K562 (cell line): ENCODE results near the gene OR10H2. TPM values are rescaled to one million over a fixed set of nuclear protein-coding genes. Genes with fewer than 3 reads are reported as not detected.

Experiments used
- ATAC-seq: fragments of 200-7000 bp; cut with Tn5 transposase; 3 replicates; pipeline ENCODE4 v1.9.1; 2020; ENCODE audit warnings: moderate library complexity
- BruUV-seq: library from RNA; stranded (reverse); fragments of 400-500 nt; replicated peaks from 2 replicates; lab custom pipeline; 2021; lab: Mats Ljungman, UMichigan
- CTCF ChIA-PET: fragments of 300-600 bp; formaldehyde crosslinking; extraction: SDS; loops from one replicate; lab custom pipeline; 2021; ENCODE audit warnings: low intra/inter-chr PET ratio; lab: Yijun Ruan, JAX
- POLR2A ChIA-PET: fragments of 300-600, 350-650 bp; sonication (Branson Sonifier 250); formaldehyde crosslinking; extraction: SDS; loops from one replicate; lab custom pipeline; 2021; ENCODE audit warnings: antibody characterized with exemption, inconsistent platforms; lab: Yijun Ruan, JAX
- DNase-seq, 4 experiments: peaks; one replicate each; pipeline versions ENCODE4 v3.0.0 to v3.0.0-alpha.2; 2011 to 2018; ENCODE audit warnings: low spot score in 3 of 4, mixed read lengths in 3 of 4; ENCODE audit errors: extremely low read depth in 1 of 4
- FAIRE-seq: peaks from 2 replicates; lab custom pipeline; 2011; peaks lifted over from hg19 to GRCh38; lab: Jason Lieb, UNC
- H2AFZ ChIP-seq: 2 replicates; pipeline ENCODE4 v1.6.0; 2011; ENCODE audit warnings: low read depth, low read length, control low read depth, inconsistent platforms
- H3K27ac ChIP-seq: fragments of 200-600 bp; 3 replicates; pipeline ENCODE4 v1.8.0; 2011; ENCODE audit warnings: low read depth, mild to moderate bottlenecking, control low read depth, inconsistent platforms, low read length, moderate library complexity, mixed read lengths; ENCODE audit errors: extremely low read depth
- H3K27me3 ChIP-seq, 2 experiments: fragments of 300-600 bp in 1 of 2; 2 replicates in 1 of 2; 3 replicates in 1 of 2; pipeline versions ENCODE4 v1.6.0 to v1.8.0; 2011; ENCODE audit warnings: inconsistent platforms in 2 of 2, low read length in 2 of 2, mild to moderate bottlenecking in 1 of 2, mixed read lengths in 1 of 2, moderate library complexity in 1 of 2; ENCODE audit not compliant: control insufficient read depth in 2 of 2, insufficient read depth in 2 of 2
- H3K36me3 ChIP-seq: fragments of 300-600 bp; 3 replicates; pipeline ENCODE4 v1.8.0; 2011; ENCODE audit warnings: mild to moderate bottlenecking, low read length, inconsistent platforms; ENCODE audit not compliant: control insufficient read depth, insufficient read depth
- H3K4me1 ChIP-seq, 2 experiments: fragments of 200-600 bp in 1 of 2; replicated peaks in 1 of 2; 2 replicates in 1 of 2; 3 replicates in 1 of 2; pipeline versions ENCODE4 v1.5.1 to v1.8.0; 2011; ENCODE audit warnings: inconsistent platforms in 2 of 2, low read length in 2 of 2, mild to moderate bottlenecking in 1 of 2, mixed read lengths in 1 of 2, moderate library complexity in 1 of 2; ENCODE audit not compliant: control insufficient read depth in 2 of 2, insufficient read depth in 2 of 2
- H3K4me2 ChIP-seq: 2 replicates; pipeline ENCODE4 v1.6.1; 2011; ENCODE audit warnings: low read length, control low read depth, inconsistent platforms, mixed read lengths; ENCODE audit not compliant: insufficient read depth
- H3K4me3 ChIP-seq: fragments of 200-600 bp; sonication (generic), shearing (Covaris generic); 2 replicates; pipeline ENCODE4 v1.5.1; 2016; ENCODE audit warnings: control low read depth, inconsistent platforms
- H3K79me2 ChIP-seq: fragments of 200-600 bp; 3 replicates; pipeline ENCODE4 v1.8.0; 2011; ENCODE audit warnings: low read length, inconsistent platforms; ENCODE audit not compliant: control insufficient read depth, insufficient read depth
- H3K9ac ChIP-seq, 2 experiments: 2 replicates each; pipeline versions ENCODE4 v1.6.0 to v1.6.1; 2011; ENCODE audit warnings: low read depth in 2 of 2, low read length in 2 of 2, control low read depth in 1 of 2, inconsistent platforms in 1 of 2, mild to moderate bottlenecking in 1 of 2, mixed read lengths in 1 of 2; ENCODE audit not compliant: insufficient read depth in 1 of 2
- H3K9me1 ChIP-seq: one replicate; pipeline ENCODE4 v1.6.0; 2011; ENCODE audit warnings: inconsistent platforms, mild to moderate bottlenecking, low read length, moderate library complexity; ENCODE audit not compliant: control insufficient read depth, insufficient read depth
- H3K9me3 ChIP-seq: replicated peaks from 2 replicates; pipeline ENCODE4 v1.5.1; 2011; ENCODE audit warnings: low read depth, low read length, inconsistent platforms; ENCODE audit not compliant: control insufficient read depth, insufficient read depth
- H4K20me1 ChIP-seq: replicated peaks from 2 replicates; pipeline ENCODE4 v1.6.1; 2011; ENCODE audit warnings: low read length, inconsistent platforms, mixed read lengths; ENCODE audit not compliant: control insufficient read depth, insufficient read depth
- ARID3B ChIP-seq: fragments of 250-450 bp; sonication (Bioruptor Pico); IDR thresholded peaks from 2 replicates; pipeline ENCODE4 v1.4.0; 2020; ENCODE audit warnings: borderline replicate concordance
- CEBPZ ChIP-seq: fragments of 150-350 bp; IDR thresholded peaks from 2 replicates; pipeline ENCODE4 v1.6.1; 2014; ENCODE audit warnings: low read depth, mild to moderate bottlenecking, low read length, borderline replicate concordance
- ELF4 ChIP-seq: fragments of 450-650 bp; formaldehyde crosslinking; IDR thresholded peaks from 2 replicates; pipeline ENCODE4 v1.4.0; 2022; ENCODE audit warnings: missing genetic modification characterization
- ETS2 ChIP-seq: IDR thresholded peaks from 2 replicates; pipeline ENCODE4 v1.6.1; 2016; ENCODE audit warnings: borderline replicate concordance, missing genetic modification characterization, mild to moderate bottlenecking, moderate library complexity, missing compliant biosample characterization; ENCODE audit not compliant: poor library complexity, severe bottlenecking
- HNRNPUL1 ChIP-seq: fragments of 200-400 bp; formaldehyde crosslinking; IDR thresholded peaks from 2 replicates; pipeline ENCODE4 v1.6.1; 2017; ENCODE audit warnings: low read length
- KAT8 ChIP-seq: fragments of 450-650 bp; IDR thresholded peaks from 2 replicates; pipeline ENCODE4 v1.6.1; 2016; ENCODE audit warnings: low read depth, mild to moderate bottlenecking
- MIER1 ChIP-seq: fragments of 450-650 bp; IDR thresholded peaks from 2 replicates; pipeline ENCODE4 v1.6.1; 2016; ENCODE audit warnings: antibody characterized with exemption, mild to moderate bottlenecking, low read depth
- SAFB2 ChIP-seq: fragments of 200-400 bp; formaldehyde crosslinking; IDR thresholded peaks from 2 replicates; pipeline ENCODE4 v1.6.1; 2018; ENCODE audit warnings: borderline replicate concordance, low read length, low read depth, moderate library complexity; ENCODE audit not compliant: severe bottlenecking
- SMARCB1 ChIP-seq: IDR thresholded peaks from 2 replicates; pipeline ENCODE4 v1.6.1; 2011; ENCODE audit warnings: improper control_type of control experiment, low read depth; ENCODE audit not compliant: insufficient read length
- ZBTB11 ChIP-seq, 3 experiments: fragments of 200-800 bp in 1 of 3; fragments of 250-450 bp in 1 of 3; fragments of 450-650 bp in 1 of 3; sonication (Bioruptor Pico) in 1 of 3; sonication (Bioruptor generic) in 1 of 3; formaldehyde crosslinking in 1 of 3; IDR thresholded peaks; 2 replicates each; pipeline versions ENCODE4 v1.6.1 to v1.8.0; 2016 to 2022; ENCODE audit warnings: mild to moderate bottlenecking in 2 of 3, missing genetic modification characterization in 2 of 3, missing compliant biosample characterization in 1 of 3, moderate library complexity in 1 of 3
- ZNF134 ChIP-seq: fragments of 250-450 bp; sonication (Bioruptor Pico); conservative IDR thresholded peaks from 2 replicates; pipeline ENCODE4 v1.4.0; 2020
- ZNF175 ChIP-seq: fragments of 200-800 bp; sonication (Bioruptor generic); IDR thresholded peaks from 2 replicates; pipeline ENCODE4 v1.6.1; 2016; ENCODE audit warnings: low read depth, mild to moderate bottlenecking, missing genetic modification characterization, missing compliant biosample characterization
- ZNF717 ChIP-seq: fragments of 250-450 bp; sonication (Bioruptor Pico); IDR thresholded peaks from 2 replicates; pipeline ENCODE4 v1.5.0; 2021
- WGBS: fragments of 100-300 bp; shearing (Covaris generic); methylation state at CpG from one replicate; pipeline ENCODE4 v1.1.6; 2016; ENCODE audit warnings: low coverage, mixed read lengths; ENCODE audit not compliant: insufficient coverage; ENCODE audit errors: missing lambda C conversion rate; 5-methylcytosine and 5-hydroxymethylcytosine counted together
- in situ Hi-C: fragments of 300-500 bp; cut with MboI; formaldehyde crosslinking; loops from 4 replicates; pipeline ENCODE4 v1.15.0; 2018; ENCODE audit warnings: inconsistent platforms, mixed read lengths
- intact Hi-C: fragments of 100-400 bp; cut with micrococcal nuclease; formaldehyde crosslinking; loops from 2 replicates; pipeline ENCODE4 v1.14.2; 2022
- polyA plus RNA-seq, 8 experiments: library from polyadenylated mRNA; depleted of rRNA in 4 of 8; stranded (reverse) in 5 of 8; unstranded in 3 of 8; fragments of >200 nt; fragmentation: Nextera tagmentation in 2 of 8; fragmentation: Illumina TruSeq in 1 of 8; extraction: Ambion mirVana in 2 of 8; extraction: Trizol in 1 of 8; gene quantifications; 2 replicates each; pipeline versions ENCODE4 v1.2.1 to v1.2.3, GENCODE V29; 2011 to 2014; ENCODE audit warnings: inconsistent platforms in 1 of 8, missing spikeins in 1 of 8
- total RNA-seq, 7 experiments: library from RNA; depleted of rRNA in 6 of 7; stranded (reverse); fragments of >200 nt in 6 of 7; fragmentation: Illumina TruSeq in 2 of 7; extraction: Trizol in 2 of 7; gene quantifications; 2 replicates each; pipeline versions ENCODE4 v1.2.1 to v1.2.3, GENCODE V29; 2011 to 2021; ENCODE audit warnings: low replicate concordance in 1 of 7

OR10H2 gene
- total and polyA plus RNA-seq, 9 of the 15 experiments (the other 6 are each of a cell fraction or from before 2014, with no cell fraction given), result not detected

- TF ChIP-seq SAFB2 (no peak), ETS2 (tag) (no peak), ELF4 (no peak), CEBPZ (no peak), KAT8 (no peak), ARID3B (CRISPR knock-in tag) (no peak), HNRNPUL1 (no peak), ZNF175 (CRISPR knock-in tag) (no peak), ZNF717 (no peak), MIER1 (no peak), SMARCB1 (no peak), ZNF134 (CRISPR knock-in tag) (no peak), ZBTB11 (CRISPR knock-in tag; IDR thresholded peaks at IDR 0.05) (no peak)
- TF ChIP-seq, all 486 proteins: peak for 0
- no TSS peak for BruUV-seq
- Histone ChIP-seq H3K27ac (no peak overlapping the region), H3K79me2 (no peaks in the 10 kb centered on the region), H3K4me1 (no peaks in the 10 kb centered on the region), H2AFZ (no peak overlapping the region), H3K27me3 (no peaks in the 10 kb centered on the region; a peak in 1 of 5 replicates), H3K4me3 (no peak overlapping the region), H3K4me2 (no peak overlapping the region), H4K20me1 (no peaks in the 10 kb centered on the region), H3K9me1 (no peaks in the 10 kb centered on the region), H3K9me3 (no peaks in the 10 kb centered on the region), H3K9ac (no peak overlapping the region), H3K36me3 (no peaks in the 10 kb centered on the region)
- POLR2A ChIA-PET, result interaction anchor here (1.4 kb wide), 1 partner anchor 38 kb away, joined by 4 read pairs; the partner anchor contains the start of gene CYP4F3
- in situ Hi-C loops (loop anchor here (5.0 kb wide), 1 partner anchor 98 kb away; no protein-coding TSS in a partner anchor), intact Hi-C loops (no loop called here)
- CTCF ChIA-PET, result no interaction called here
- no peak for ATAC-seq
- WGBS, result 4% methylated on average over 4 of the region's 4 CpGs
- no peak for DNase-seq
- FAIRE-seq, result no peak
Measured at GRCh38 chr19:15679089-15679488, 48.7 kb upstream of the OR10H2 start.
